ENCODE data around the gene QARS1.

The QARS1 gene

GRCh38 chr3:49104427-49105291 is at the start of gene QARS1:
Gene QARS1 (minus strand): TSS chr3:49104757. CDS start chr3:49104733, 24 bp downstream.
- peak; percentile 85 for DNase-seq

- no peak for DNase-seq
Observed at GRCh38 chr3:49153349-49153912, 48.9 kb upstream of the QARS1 start.

GRCh38 chr3:49151610-49152009 is 47.1 kb upstream of the QARS1 start:
- no peak for DNase-seq

- no peak for DNase-seq
Observed at GRCh38 chr3:49148159-49148558, 43.6 kb upstream of the QARS1 start.

- DNase-seq: no peak
Observed at GRCh38 chr3:49140080-49140479, 35.5 kb upstream of the QARS1 start.

GRCh38 chr3:49135499-49135898 is 30.9 kb upstream of the QARS1 start:
- no peak for DNase-seq

GRCh38 chr3:49134471-49135265 is 30.1 kb upstream of the QARS1 start:
- no peak for DNase-seq

- peak; percentile 55 for DNase-seq
Observed at GRCh38 chr3:49133226-49133951, 28.8 kb upstream of the QARS1 start.

- peak; percentile 8 for DNase-seq
Observed at GRCh38 chr3:49132437-49133225, 28.1 kb upstream of the QARS1 start, which contains the start of gene LAMB2. Gene LAMB2 (minus strand): TSS chr3:49133050. CDS start chr3:49132867, 183 bp downstream.

- no peak for DNase-seq
Observed at GRCh38 chr3:49132073-49132436, 27.5 kb upstream of the QARS1 start.

- no peak for DNase-seq
Observed at GRCh38 chr3:49131576-49131975, 27.0 kb upstream of the QARS1 start.

GRCh38 chr3:49131040-49131439 is 26.5 kb upstream of the QARS1 start:
- DNase-seq: no peak

GRCh38 chr3:49124991-49125670 is 20.6 kb upstream of the QARS1 start:
- DNase-seq: no peak

GRCh38 chr3:49124203-49124602 is 19.6 kb upstream of the QARS1 start:
- DNase-seq: no peak

- DNase-seq: no peak
Observed at GRCh38 chr3:49123687-49124086, 19.1 kb upstream of the QARS1 start.

- no peak for DNase-seq
Observed at GRCh38 chr3:49122886-49123545, 18.5 kb upstream of the QARS1 start.

- DNase-seq: no peak
Observed at GRCh38 chr3:49122451-49122850, 17.9 kb upstream of the QARS1 start.

GRCh38 chr3:49122022-49122421 is 17.5 kb upstream of the QARS1 start:
- no peak for DNase-seq

- DNase-seq: no peak
Observed at GRCh38 chr3:49121132-49121736, 16.7 kb upstream of the QARS1 start.

GRCh38 chr3:49120438-49121131 is 16.0 kb upstream of the QARS1 start, which contains the start of gene USP19:
Gene USP19 (minus strand): TSS chr3:49120823. CDS start chr3:49119145, 1,678 bp downstream.
- peak; percentile 63 for DNase-seq

Measured in NCI-H1105 treated with DMSO at 0.1 percent for 48 hours (cell line).